Activated effector memory CD4-positive, alpha-beta T cell treated with Interleukin-2 at 50 U/mL for 16 hours (primary cell): Measurements from ENCODE around the gene ERN2.
"Not testable (repeated sequence)": the region's sequence is repeated elsewhere in the genome, so short reads cannot be mapped to it uniquely, and the experiment has no call there.

Experiments used
- DNase-seq: peaks from one replicate; pipeline ENCODE4 v3.0.0-alpha.2; 2020

Gene ERN2

DNA sequence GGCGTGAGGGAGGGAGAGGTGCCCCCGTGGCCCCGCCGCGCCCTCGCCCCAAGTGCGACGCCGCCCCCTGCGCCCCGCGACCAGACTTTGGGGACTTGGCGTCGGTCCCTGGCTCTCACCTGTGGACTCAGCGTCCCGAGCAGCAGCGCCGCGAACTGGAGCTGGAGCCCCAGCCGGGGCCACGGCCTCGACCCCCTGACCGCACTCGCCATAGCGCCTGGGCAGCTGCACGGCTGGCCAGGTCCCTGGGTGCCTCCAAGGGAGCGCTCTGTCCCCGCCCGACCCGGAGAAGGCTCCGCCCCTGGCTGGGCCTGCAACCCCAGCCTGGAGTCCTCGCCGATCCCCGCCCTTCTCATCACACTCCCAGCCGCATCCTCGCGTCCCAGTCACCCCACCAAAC is at the start of gene ERN2:
Gene ERN2 (minus strand): TSS at position 247 of the 400 bp plus-strand sequence. CDS start 35 bp downstream, at position 212.
- DNase-seq, result no peak

DNA sequence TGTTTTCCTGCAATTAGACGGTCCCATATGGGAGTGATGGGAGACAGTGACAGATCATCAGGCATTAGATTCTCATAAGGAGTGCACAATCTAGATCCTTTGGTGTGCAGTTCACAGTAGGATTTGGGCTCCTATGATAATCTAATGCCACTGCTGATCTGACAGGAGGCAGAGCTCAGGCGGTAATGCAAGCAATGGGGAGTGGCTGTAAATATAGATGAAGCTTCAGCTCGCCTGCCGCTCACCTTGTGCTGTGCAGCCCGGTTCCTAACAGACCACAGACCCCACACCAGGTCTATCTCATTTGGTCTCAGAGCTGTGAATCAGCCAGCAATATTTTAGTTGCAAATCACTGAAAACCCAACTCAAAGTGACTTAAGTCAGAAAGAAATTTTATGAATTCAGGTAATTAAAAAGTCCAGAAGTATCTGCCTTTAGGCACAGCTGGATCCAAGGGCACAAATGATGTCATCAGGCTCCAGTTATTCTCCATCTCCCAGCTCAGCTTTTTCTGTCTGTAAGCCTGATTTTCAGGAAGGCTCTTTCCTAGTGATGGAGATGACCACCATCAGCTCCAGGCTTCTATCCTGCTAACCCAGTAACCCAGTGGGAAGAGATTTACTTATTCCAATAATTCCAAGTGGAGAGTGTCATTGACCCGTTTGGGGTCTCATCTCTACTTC is 45.1 kb upstream of the ERN2 start:
- DNase-seq, result no peak

DNA sequence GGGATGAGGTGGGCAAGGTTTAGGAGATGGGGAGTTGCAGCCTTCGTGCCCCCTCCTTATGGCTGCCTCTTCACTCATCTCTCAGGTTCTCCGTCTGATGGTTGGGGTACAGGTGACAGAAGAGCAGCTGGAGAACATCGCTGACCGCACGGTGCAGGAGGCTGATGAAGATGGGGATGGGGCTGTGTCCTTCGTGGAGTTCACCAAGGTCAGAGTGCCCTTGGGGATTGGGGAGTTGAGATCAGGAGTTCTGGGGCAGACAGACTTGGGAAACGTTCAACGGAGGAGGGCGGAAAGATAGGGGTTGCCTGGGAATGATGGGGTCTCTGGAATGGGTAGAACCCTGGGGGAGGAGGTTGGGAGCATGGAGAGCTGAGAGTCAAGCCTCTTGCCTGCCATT is 44.1 kb upstream of the ERN2 start:
- no peak for DNase-seq

DNA sequence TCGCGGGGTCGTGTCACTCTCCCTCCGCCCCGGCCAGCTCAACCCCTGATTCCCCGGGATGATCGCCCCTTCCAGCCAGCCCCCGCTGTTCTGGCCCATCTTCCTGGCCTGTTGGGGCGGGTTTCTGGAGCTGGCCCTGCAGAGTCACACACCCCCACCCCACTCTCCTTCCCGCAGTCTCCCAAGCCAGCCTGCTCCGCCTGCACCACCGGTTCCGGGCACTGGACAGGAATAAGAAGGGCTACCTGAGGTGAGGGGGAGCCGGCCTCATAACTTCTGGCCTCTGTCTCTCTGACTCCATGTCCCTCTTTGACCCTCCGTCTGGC is 42.4 kb upstream of the ERN2 start:
- DNase-seq, result no peak

GRCh38 chr16:23754594-23755483 is 41.8 kb upstream of the ERN2 start, which contains the start of gene CHP2:
Gene CHP2 (plus strand): TSS chr16:23755026. CDS start chr16:23755050, 24 bp downstream.
- DNase-seq, result no peak

- DNase-seq, result no peak
These were observed 41.0 kb upstream of the ERN2 start for GRCh38 chr16:23753908-23754593.

DNA sequence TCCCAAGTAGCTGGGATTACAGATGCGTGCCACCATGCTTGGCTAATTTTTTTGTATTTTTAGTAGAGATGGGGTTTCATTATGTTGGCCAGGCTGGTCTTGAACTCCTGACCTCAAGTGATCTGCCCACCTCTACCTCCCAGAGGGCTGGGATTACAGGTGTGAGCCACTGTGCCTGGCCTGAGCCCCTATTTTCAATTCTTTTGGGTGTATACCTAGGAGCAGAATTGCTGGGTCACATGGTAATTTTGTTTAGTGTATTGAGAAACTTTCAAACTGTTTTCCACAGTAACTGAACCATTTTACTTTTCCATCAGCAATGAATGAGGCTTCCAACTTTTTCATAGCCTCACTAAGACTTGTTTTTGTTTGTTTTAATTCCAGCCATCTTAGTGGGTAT is 38.0 kb upstream of the ERN2 start:
- not testable (repeated sequence) for DNase-seq

DNA sequence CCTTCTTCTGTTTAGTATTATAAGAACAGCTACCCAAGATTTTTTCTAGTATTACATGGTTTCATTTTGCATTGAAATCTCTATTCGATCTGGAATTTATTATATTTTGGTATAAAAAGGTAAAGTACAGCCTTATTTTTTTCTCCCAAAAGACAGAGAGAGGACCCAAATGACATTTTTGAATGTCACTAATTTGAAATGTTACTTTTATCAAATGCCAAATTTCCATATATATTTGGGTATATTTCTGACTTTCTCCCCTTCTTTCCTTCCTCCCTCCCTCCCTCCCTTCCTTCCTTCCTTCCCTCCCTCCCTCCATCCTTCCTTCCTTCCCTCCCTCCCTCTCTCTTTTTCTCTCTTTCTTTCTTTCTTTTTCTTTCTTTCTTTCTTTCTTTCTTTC is 35.6 kb upstream of the ERN2 start:
- no peak for DNase-seq

DNA sequence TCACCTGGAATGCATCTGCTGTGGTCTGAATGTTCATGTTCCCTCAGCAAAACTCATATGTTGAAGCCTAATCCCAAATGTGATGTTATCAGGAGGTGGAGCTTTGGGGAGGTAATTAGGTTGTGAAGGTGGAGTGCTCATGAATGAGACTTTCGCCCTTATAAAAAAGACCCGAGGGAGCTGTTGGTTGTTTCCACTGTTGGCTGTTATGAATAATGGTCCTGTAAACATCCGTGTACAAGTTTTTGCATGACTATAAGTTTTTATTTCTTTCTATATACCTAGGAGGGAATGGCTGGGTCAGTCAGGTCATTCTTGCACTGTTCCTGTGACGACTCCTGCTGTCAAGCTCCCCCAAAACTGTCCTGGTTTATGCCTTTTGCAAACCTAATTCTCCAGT is 32.2 kb upstream of the ERN2 start:
- no peak for DNase-seq

DNA sequence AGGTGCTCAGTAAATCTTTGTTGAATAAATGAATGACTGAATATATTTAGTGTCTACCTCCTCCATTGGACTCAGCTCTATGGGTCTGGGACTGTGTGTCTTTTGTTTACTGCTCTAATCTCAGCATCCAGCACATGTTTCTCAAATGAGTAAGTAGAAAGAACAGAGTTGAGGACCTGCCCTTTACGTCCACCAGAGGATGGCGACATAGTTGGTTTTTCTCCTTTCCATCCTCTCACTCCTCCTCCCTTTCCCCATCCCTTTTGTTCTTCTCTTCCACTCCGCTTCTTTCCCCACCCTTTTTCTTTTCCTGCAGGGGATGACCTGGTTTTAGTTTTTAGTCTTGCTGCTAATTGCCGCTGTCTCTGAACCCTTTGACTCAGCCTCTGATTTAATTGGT is 29.7 kb upstream of the ERN2 start:
- DNase-seq, result no peak

- no peak for DNase-seq
These were observed 28.8 kb upstream of the ERN2 start for GRCh38 chr16:23741675-23742303.

GRCh38 chr16:23739516-23739915 is 26.5 kb upstream of the ERN2 start:
- no peak for DNase-seq

GRCh38 chr16:23737423-23738028 is 24.5 kb upstream of the ERN2 start:
- not testable (repeated sequence) for DNase-seq

GRCh38 chr16:23734176-23734893 is 21.3 kb upstream of the ERN2 start:
- DNase-seq, result no peak

- no peak for DNase-seq
These were observed 16.7 kb upstream of the ERN2 start for GRCh38 chr16:23729503-23730424.

- DNase-seq, result no peak
These were observed 15.1 kb upstream of the ERN2 start for GRCh38 chr16:23728112-23728477.

DNA sequence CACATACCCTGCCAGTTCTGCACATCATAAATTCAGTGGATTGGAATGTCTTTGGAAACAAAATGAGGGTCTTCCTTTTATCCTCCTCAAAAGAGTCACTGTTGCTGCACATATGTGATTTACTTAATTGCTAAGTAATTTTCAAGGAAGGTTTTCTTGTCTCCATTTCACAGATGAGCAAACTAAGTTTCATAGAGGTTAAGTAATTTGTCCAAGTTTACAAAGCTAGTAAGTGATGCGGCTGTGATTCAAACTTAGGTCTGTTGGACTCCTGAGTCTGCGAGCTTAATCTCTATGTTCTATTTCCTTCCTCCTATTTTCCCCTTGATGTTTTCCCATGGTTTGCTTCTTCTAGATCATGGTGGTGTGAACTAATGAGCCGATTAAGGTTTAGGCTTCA is 13.7 kb upstream of the ERN2 start:
- DNase-seq, result no peak

GRCh38 chr16:23724785-23725131 is 11.7 kb upstream of the ERN2 start:
- no peak for DNase-seq

DNA sequence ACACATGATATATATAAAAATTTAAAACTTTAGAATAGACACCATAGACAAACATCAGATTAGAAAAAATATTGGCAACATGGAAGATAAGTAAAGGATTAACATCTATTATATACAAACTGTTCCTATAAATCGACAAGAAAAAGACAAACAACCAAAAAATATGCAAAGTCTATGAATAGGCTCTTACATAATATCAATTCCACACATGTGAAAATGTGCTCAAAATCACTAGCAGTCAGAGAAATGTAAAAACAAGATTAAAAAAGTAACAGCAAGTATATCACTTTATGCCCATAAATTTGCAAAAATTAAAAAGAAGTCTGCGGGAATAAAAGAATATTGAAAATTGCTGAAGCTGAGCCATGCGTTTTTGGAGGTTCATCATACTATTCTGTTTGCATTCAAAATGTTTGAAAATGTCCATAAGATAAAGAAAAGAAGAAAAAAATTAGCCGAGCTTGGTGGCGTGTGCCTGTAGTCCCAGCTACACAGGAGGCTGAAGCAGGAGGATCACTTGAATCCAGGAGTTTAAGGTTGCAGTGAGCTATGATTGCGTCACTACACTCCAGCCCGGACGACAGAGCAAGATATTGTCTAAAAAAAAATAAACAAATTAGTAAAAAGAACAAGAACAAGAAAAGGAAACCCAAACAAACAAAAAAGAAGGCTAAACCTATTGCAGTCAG is 11.2 kb upstream of the ERN2 start:
- no peak for DNase-seq

GRCh38 chr16:23722613-23723240 is 9.7 kb upstream of the ERN2 start:
- DNase-seq, result not testable (repeated sequence)
